ENCODE results near the gene SCCPDH. TPM values are rescaled to one million over a fixed set of nuclear protein-coding genes. Genes with fewer than 3 reads are reported as not detected.

The SCCPDH gene
- total and polyA plus RNA-seq, 3 donors from 2014 or later, result 103 to 289 (median 132) TPM

- Histone ChIP-seq H3K9me3 (no peaks in the 10 kb centered on the region), H3K27ac (no peak overlapping the region), H3K4me1 (no peaks in the 10 kb centered on the region), H3K4me3 (no peak overlapping the region), H3K36me3 (ENCODE audit: low read depth, missing control alignments) (no peaks in the 10 kb centered on the region), H3K27me3 (no peaks in the 10 kb centered on the region)
- intact Hi-C loops (cut with DNase I; ENCODE audit: low total_unique reads), result no loop called here
- DNase-seq, result no peak
- 86 to 96% methylated on average over 7 of the region's 7 CpGs for WGBS, 2 donors
- TF ChIP-seq POLR2A (IDR thresholded peaks at IDR 0.05) (no peak), CTCF (IDR thresholded peaks at IDR 0.05) (no peak)
Measured at GRCh38 chr1:246769306-246769705, 45.1 kb downstream of the SCCPDH start.

- no peaks in the 10 kb centered on the region for H3K4me1 ChIP-seq
- H3K4me3 ChIP-seq, result no peak overlapping the region
- WGBS, 2 donors, result 87 to 89% methylated on average over 6 of the region's 6 CpGs
- TF ChIP-seq CTCF (IDR thresholded peaks at IDR 0.05), result no peak
- no peak for TF ChIP-seq POLR2A (IDR thresholded peaks at IDR 0.05)
- no peaks in the 10 kb centered on the region for H3K27me3 ChIP-seq
- H3K36me3 ChIP-seq (ENCODE audit: low read depth, missing control alignments), result no peaks in the 10 kb centered on the region
- intact Hi-C loops (cut with DNase I; ENCODE audit: low total_unique reads), result no loop called here
- H3K27ac ChIP-seq, result no peak overlapping the region
- H3K9me3 ChIP-seq, result no peaks in the 10 kb centered on the region
- no peak for DNase-seq
Measured at GRCh38 chr1:246771366-246771765, 47.2 kb downstream of the SCCPDH start.

GRCh38 chr1:246772686-246773085 lies 48.5 kb downstream of the SCCPDH start:
- Histone ChIP-seq H3K9me3 (no peaks in the 10 kb centered on the region), H3K27me3 (no peaks in the 10 kb centered on the region), H3K4me3 (no peak overlapping the region), H3K36me3 (ENCODE audit: low read depth, missing control alignments) (no peaks in the 10 kb centered on the region), H3K27ac (no peak overlapping the region), H3K4me1 (no peaks in the 10 kb centered on the region)
- intact Hi-C loops (cut with DNase I; ENCODE audit: low total_unique reads), result no loop called here
- 93 to 95% methylated on average over 2 of the region's 2 CpGs for WGBS, 2 donors
- TF ChIP-seq CTCF (IDR thresholded peaks at IDR 0.05) (no peak), POLR2A (IDR thresholded peaks at IDR 0.05) (no peak)
- no peak for DNase-seq

GRCh38 chr1:246773213-246773641 lies 49.0 kb downstream of the SCCPDH start:
- no peaks in the 10 kb centered on the region for H3K36me3 ChIP-seq (ENCODE audit: low read depth, missing control alignments)
- H3K27ac ChIP-seq, result no peak overlapping the region
- no peaks in the 10 kb centered on the region for H3K27me3 ChIP-seq
- no peak overlapping the region for H3K4me3 ChIP-seq
- DNase-seq, result no peak
- TF ChIP-seq CTCF (IDR thresholded peaks at IDR 0.05) (no peak), POLR2A (IDR thresholded peaks at IDR 0.05) (no peak)
- intact Hi-C loops (cut with DNase I; ENCODE audit: low total_unique reads), result no loop called here
- H3K9me3 ChIP-seq, result no peaks in the 10 kb centered on the region
- 96 to 97% methylated on average over 4 of the region's 4 CpGs for WGBS, 2 donors
- no peaks in the 10 kb centered on the region for H3K4me1 ChIP-seq

GRCh38 chr1:246775531-246776385 lies 51.5 kb downstream of the SCCPDH start:
- no peaks in the 10 kb centered on the region for H3K27me3 ChIP-seq
- WGBS, 2 donors, result 85 to 90% methylated on average over 23 of the region's 23 CpGs
- intact Hi-C loops (cut with DNase I; ENCODE audit: low total_unique reads), result no loop called here

More at GRCh38 chr1:246775531-246776385, 51.5 kb downstream of the SCCPDH start:
- H3K27ac ChIP-seq, result no peak overlapping the region
- H3K36me3 ChIP-seq (ENCODE audit: low read depth, missing control alignments), result no peaks in the 10 kb centered on the region
- no peaks in the 10 kb centered on the region for H3K9me3 ChIP-seq
- TF ChIP-seq CTCF (IDR thresholded peaks at IDR 0.05), result no peak
- no peak for TF ChIP-seq POLR2A (IDR thresholded peaks at IDR 0.05)
- no peak overlapping the region for H3K4me3 ChIP-seq
- peak; percentile 7 for DNase-seq
- no peaks in the 10 kb centered on the region for H3K4me1 ChIP-seq

Data from testis (tissue), 3 donors.